Measurements from ENCODE around the gene KRTAP10-9.

KRTAP10-9 gene

GRCh38 chr21:44650265-44650972 lies 23.5 kb downstream of the KRTAP10-9 start:
- no peak for DNase-seq (ENCODE audit: low spot score)
- no peak for TF ChIP-seq CTCF (IDR thresholded peaks at IDR 0.05; ENCODE audit: borderline replicate concordance, control extremely low read depth, extremely low read depth, insufficient read depth, missing control alignments)
- in situ Hi-C loops (cut with MboI; ENCODE audit: low sequenced_read_pairs, unreplicated experiment), result no loop called here

GRCh38 chr21:44650973-44651675 lies 24.2 kb downstream of the KRTAP10-9 start:
- no peak for DNase-seq (ENCODE audit: low spot score)
- in situ Hi-C loops (cut with MboI; ENCODE audit: low sequenced_read_pairs, unreplicated experiment), result no loop called here
- TF ChIP-seq CTCF (IDR thresholded peaks at IDR 0.05; ENCODE audit: borderline replicate concordance, control extremely low read depth, extremely low read depth, insufficient read depth, missing control alignments), result no peak

GRCh38 chr21:44653123-44653522 lies 26.2 kb downstream of the KRTAP10-9 start:
- in situ Hi-C loops (cut with MboI; ENCODE audit: low sequenced_read_pairs, unreplicated experiment), result no loop called here
- no peak for TF ChIP-seq CTCF (IDR thresholded peaks at IDR 0.05; ENCODE audit: borderline replicate concordance, control extremely low read depth, extremely low read depth, insufficient read depth, missing control alignments)
- DNase-seq (ENCODE audit: low spot score), result no peak

- no peak for TF ChIP-seq CTCF (IDR thresholded peaks at IDR 0.05; ENCODE audit: borderline replicate concordance, control extremely low read depth, extremely low read depth, insufficient read depth, missing control alignments)
- in situ Hi-C loops (cut with MboI; ENCODE audit: low sequenced_read_pairs, unreplicated experiment), result no loop called here
- DNase-seq (ENCODE audit: low spot score), result no peak
Measured at GRCh38 chr21:44653656-44654575, 27.0 kb downstream of the KRTAP10-9 start.

GRCh38 chr21:44654576-44655175 lies 27.8 kb downstream of the KRTAP10-9 start, which contains the start of gene KRTAP12-4:
KRTAP12-4 (minus strand) TSS chr21:44654659; CDS start chr21:44654614, 45 bp downstream.
- in situ Hi-C loops (cut with MboI; ENCODE audit: low sequenced_read_pairs, unreplicated experiment), result no loop called here
- no peak for DNase-seq (ENCODE audit: low spot score)
- no peak for TF ChIP-seq CTCF (IDR thresholded peaks at IDR 0.05; ENCODE audit: borderline replicate concordance, control extremely low read depth, extremely low read depth, insufficient read depth, missing control alignments)

- no peak for TF ChIP-seq CTCF (IDR thresholded peaks at IDR 0.05; ENCODE audit: borderline replicate concordance, control extremely low read depth, extremely low read depth, insufficient read depth, missing control alignments)
- in situ Hi-C loops (cut with MboI; ENCODE audit: low sequenced_read_pairs, unreplicated experiment), result no loop called here
- DNase-seq (ENCODE audit: low spot score), result no peak
Measured at GRCh38 chr21:44656868-44657267, 30.0 kb downstream of the KRTAP10-9 start.
